Peyer's patch (tissue), 4 donors: ENCODE measurements around the gene ROBO2. TPM values are rescaled to one million over a fixed set of nuclear protein-coding genes. Genes with fewer than 3 reads are reported as not detected.

Source experiments
- DNase-seq, 3 donors: peaks; one replicate each; pipeline ENCODE4 v3.0.0-alpha.2; 2017 to 2019
- H3K27ac ChIP-seq, 4 donors: fragments of 200-600 bp; sonication (generic); one replicate each; pipeline ENCODE4 v1.5.1; 2016 to 2019
- H3K27me3 ChIP-seq, 2 donors: fragments of 200-600 bp; sonication (generic); one replicate each; pipeline ENCODE4 v1.5.1; 2019
- H3K36me3 ChIP-seq, 3 donors: fragments of 200-600 bp; sonication (generic); one replicate each; pipeline ENCODE4 v1.5.1; 2016 to 2019
- H3K4me1 ChIP-seq, 4 donors: fragments of 200-600 bp; sonication (generic); one replicate each; pipeline ENCODE4 v1.5.1; 2016 to 2019
- H3K4me3 ChIP-seq, 4 donors: fragments of 200-600 bp; sonication (generic); 1 replicate in 3 of 4; 2 replicates in 1 of 4; pipeline ENCODE4 v1.5.1; 2016 to 2019; ENCODE audit warnings: mild to moderate bottlenecking in 1 of 4
- H3K9me3 ChIP-seq, 4 donors: fragments of 200-600 bp; sonication (generic); one replicate each; pipeline ENCODE4 v1.5.1; 2016 to 2019; ENCODE audit warnings: mild to moderate bottlenecking in 1 of 4
- POLR2A ChIP-seq, 2 donors: fragments of 450-650 bp; IDR thresholded peaks; one replicate each; pipeline ENCODE4 v1.5.1; 2017; ENCODE audit warnings: antibody characterized with exemption in 2 of 2, mild to moderate bottlenecking in 2 of 2, moderate library complexity in 2 of 2
- total RNA-seq, 4 donors: library from RNA; depleted of rRNA; stranded (reverse); fragments of >200 nt; gene quantifications; one replicate each; pipeline ENCODE4 v1.1.0, GENCODE V29; 2016
- TF ChIP-seq, protein P1 (sequence below), 6 experiments: fragments of 450-650 bp in 4 of 6; fragments of 200-600 bp in 2 of 6; sonication (generic) in 1 of 6; IDR thresholded peaks; one replicate each; pipeline ENCODE4 v1.5.1; 2017 to 2019; ENCODE audit warnings: antibody characterized with exemption in 6 of 6, mild to moderate bottlenecking in 3 of 6, moderate library complexity in 1 of 6

The ROBO2 gene
- total RNA-seq, 4 donors from 2014 or later = 1.1 to 5.4 (median 3.4) TPM

DNA sequence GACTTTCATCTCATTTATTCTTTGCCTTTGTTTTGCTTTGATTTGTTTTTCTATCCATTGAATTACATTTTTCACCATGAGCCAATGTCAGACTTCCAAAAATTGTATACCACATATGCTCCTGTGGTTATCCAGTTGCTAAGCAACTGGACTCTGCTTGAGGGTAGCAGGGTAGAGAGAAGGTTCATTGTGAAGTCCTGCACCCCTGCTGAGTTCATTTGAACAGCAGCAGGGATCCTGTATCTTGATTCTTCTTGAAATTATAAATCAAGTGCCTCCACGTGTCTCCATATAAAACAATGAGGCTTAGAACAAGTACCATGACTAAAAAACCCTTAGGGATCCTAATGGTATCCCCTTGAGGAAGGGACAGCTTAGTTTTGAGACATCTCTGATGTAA, 449.3 kb downstream of the ROBO2 start:
- Histone ChIP-seq H3K27ac (no peak overlapping the region), H3K4me3 (no peak overlapping the region), H3K9me3 (no peaks in the 10 kb centered on the region), H3K27me3 (no peaks in the 10 kb centered on the region), H3K4me1 (no peaks in the 10 kb centered on the region), H3K36me3 (no peaks in the 10 kb centered on the region)
- no peak for DNase-seq
- TF ChIP-seq, protein P1, sequence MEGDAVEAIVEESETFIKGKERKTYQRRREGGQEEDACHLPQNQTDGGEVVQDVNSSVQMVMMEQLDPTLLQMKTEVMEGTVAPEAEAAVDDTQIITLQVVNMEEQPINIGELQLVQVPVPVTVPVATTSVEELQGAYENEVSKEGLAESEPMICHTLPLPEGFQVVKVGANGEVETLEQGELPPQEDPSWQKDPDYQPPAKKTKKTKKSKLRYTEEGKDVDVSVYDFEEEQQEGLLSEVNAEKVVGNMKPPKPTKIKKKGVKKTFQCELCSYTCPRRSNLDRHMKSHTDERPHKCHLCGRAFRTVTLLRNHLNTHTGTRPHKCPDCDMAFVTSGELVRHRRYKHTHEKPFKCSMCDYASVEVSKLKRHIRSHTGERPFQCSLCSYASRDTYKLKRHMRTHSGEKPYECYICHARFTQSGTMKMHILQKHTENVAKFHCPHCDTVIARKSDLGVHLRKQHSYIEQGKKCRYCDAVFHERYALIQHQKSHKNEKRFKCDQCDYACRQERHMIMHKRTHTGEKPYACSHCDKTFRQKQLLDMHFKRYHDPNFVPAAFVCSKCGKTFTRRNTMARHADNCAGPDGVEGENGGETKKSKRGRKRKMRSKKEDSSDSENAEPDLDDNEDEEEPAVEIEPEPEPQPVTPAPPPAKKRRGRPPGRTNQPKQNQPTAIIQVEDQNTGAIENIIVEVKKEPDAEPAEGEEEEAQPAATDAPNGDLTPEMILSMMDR (IDR thresholded peaks at IDR 0.05) = no peak
- TF ChIP-seq POLR2A (IDR thresholded peaks at IDR 0.05) = no peak

GRCh38 chr3:77491961-77492360, 452.1 kb downstream of the ROBO2 start:
- DNase-seq = no peak
- Histone ChIP-seq H3K4me3 (no peak overlapping the region), H3K27ac (no peak overlapping the region), H3K4me1 (no peaks in the 10 kb centered on the region), H3K27me3 (no peaks in the 10 kb centered on the region), H3K9me3 (no peaks in the 10 kb centered on the region), H3K36me3 (no peaks in the 10 kb centered on the region)
- no peak for TF ChIP-seq POLR2A (IDR thresholded peaks at IDR 0.05)

DNA sequence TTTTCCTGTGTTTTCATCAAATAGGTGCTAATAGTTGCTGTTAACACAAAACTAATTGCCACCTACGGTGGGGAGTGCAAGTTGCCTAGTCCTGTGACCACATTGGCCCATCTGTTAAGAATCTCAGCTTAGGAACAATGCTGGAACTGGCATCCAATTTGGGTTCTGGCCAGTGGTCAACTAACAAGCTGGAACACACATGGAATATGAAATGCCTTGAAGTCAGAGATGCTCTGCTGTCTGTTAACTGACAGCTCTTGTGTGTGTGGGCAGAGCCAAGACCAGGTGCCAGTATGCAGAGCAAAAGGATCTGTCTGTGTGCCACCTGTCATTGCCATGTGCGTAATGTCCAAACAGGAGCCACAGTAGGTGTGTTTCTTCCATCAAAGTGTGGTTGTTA, 460.8 kb downstream of the ROBO2 start:
- Histone ChIP-seq H3K4me3 (no peak overlapping the region), H3K36me3 (no peaks in the 10 kb centered on the region), H3K27ac (no peak overlapping the region), H3K9me3 (no peaks in the 10 kb centered on the region), H3K4me1 (no peaks in the 10 kb centered on the region), H3K27me3 (no peaks in the 10 kb centered on the region)
- TF ChIP-seq POLR2A (IDR thresholded peaks at IDR 0.05) = no peak
- TF ChIP-seq, protein P1 (IDR thresholded peaks at IDR 0.05) = no peak
- no peak for DNase-seq

- Histone ChIP-seq H3K4me3 (no peak overlapping the region), H3K9me3 (no peaks in the 10 kb centered on the region), H3K4me1 (no peaks in the 10 kb centered on the region), H3K36me3 (no peaks in the 10 kb centered on the region), H3K27ac (no peak overlapping the region), H3K27me3 (no peaks in the 10 kb centered on the region)
- DNase-seq = no peak
- no peak for TF ChIP-seq POLR2A (IDR thresholded peaks at IDR 0.05)
- TF ChIP-seq, protein P1 (IDR thresholded peaks at IDR 0.05) = no peak
Observed at GRCh38 chr3:77506384-77506783, 466.5 kb downstream of the ROBO2 start.

- no peaks in the 10 kb centered on the region for H3K27me3 ChIP-seq
- DNase-seq = no peak
- no peak for TF ChIP-seq POLR2A (IDR thresholded peaks at IDR 0.05)
- H3K27ac ChIP-seq = no peak overlapping the region
- no peaks in the 10 kb centered on the region for H3K36me3 ChIP-seq
- no peak overlapping the region for H3K4me3 ChIP-seq
- H3K9me3 ChIP-seq = no peaks in the 10 kb centered on the region
- no peaks in the 10 kb centered on the region for H3K4me1 ChIP-seq
Observed at GRCh38 chr3:77513542-77513941, 473.6 kb downstream of the ROBO2 start.

DNA sequence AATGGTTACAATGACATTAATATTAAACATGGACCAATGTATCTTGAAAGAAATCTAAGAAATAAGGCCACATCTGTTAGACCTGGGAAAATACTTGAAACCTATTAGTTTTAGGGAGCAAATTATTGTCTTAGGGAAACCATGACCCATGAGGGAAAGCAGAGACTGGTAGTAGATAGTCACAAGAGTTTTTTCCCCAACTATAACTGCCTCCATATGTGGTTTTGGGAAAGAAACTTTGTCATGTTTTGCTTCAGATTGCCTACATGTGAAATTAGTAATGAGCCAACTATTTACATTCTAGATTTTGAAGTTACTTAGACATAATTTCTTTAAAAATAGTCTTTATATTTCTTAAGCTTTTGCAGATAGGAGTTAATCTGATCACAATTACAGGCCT, 474.9 kb downstream of the ROBO2 start:
- Histone ChIP-seq H3K27me3 (no peaks in the 10 kb centered on the region), H3K9me3 (no peaks in the 10 kb centered on the region), H3K27ac (no peak overlapping the region), H3K4me1 (no peaks in the 10 kb centered on the region), H3K36me3 (no peaks in the 10 kb centered on the region), H3K4me3 (no peak overlapping the region)
- TF ChIP-seq, protein P1 (IDR thresholded peaks at IDR 0.05) = no peak
- no peak for TF ChIP-seq POLR2A (IDR thresholded peaks at IDR 0.05)
- no peak for DNase-seq

- Histone ChIP-seq H3K4me3 (no peak overlapping the region), H3K27ac (no peak overlapping the region), H3K9me3 (no peaks in the 10 kb centered on the region), H3K36me3 (no peaks in the 10 kb centered on the region), H3K4me1 (no peaks in the 10 kb centered on the region), H3K27me3 (no peaks in the 10 kb centered on the region)
- no peak for DNase-seq
- TF ChIP-seq, protein P1 (IDR thresholded peaks at IDR 0.05) = no peak
- no peak for TF ChIP-seq POLR2A (IDR thresholded peaks at IDR 0.05)
Observed at GRCh38 chr3:77524463-77524862, 484.6 kb downstream of the ROBO2 start.
